Hepatocyte (in vitro differentiated cells): Measurements from ENCODE around the gene SHROOM2. TPM values are rescaled to one million over a fixed set of nuclear protein-coding genes. Genes with fewer than 3 reads are reported as not detected.
"Not testable (repeated sequence)": the region's sequence is repeated elsewhere in the genome, so short reads cannot be mapped to it uniquely, and the experiment has no call there.

Experiments used
- DNase-seq: peaks from one replicate; pipeline ENCODE4 v3.0.0-alpha.2; 2016; ENCODE audit warnings: low spot score
- H2AFZ ChIP-seq: fragments of 200-600 bp; sonication (generic); 2 replicates; pipeline ENCODE4 v1.6.0; 2016; ENCODE audit warnings: antibody characterized with exemption, mild to moderate bottlenecking
- H3K27ac ChIP-seq: fragments of 200-600 bp; sonication (generic); 2 replicates; pipeline ENCODE4 v1.5.1; 2016; ENCODE audit warnings: mild to moderate bottlenecking
- H3K27me3 ChIP-seq: fragments of 200-600 bp; sonication (generic); 2 replicates; pipeline ENCODE4 v1.6.1; 2016
- H3K36me3 ChIP-seq: fragments of 200-600 bp; sonication (generic); replicated peaks from 2 replicates; pipeline ENCODE4 v1.5.1; 2016; ENCODE audit warnings: low read depth; ENCODE audit not compliant: insufficient read depth
- H3K4me1 ChIP-seq: fragments of 200-600 bp; sonication (generic); 2 replicates; pipeline ENCODE4 v1.5.1; 2016; ENCODE audit warnings: mild to moderate bottlenecking, moderate library complexity; ENCODE audit not compliant: insufficient read depth
- H3K4me2 ChIP-seq: fragments of 200-600 bp; sonication (generic); 2 replicates; pipeline ENCODE4 v1.6.0; 2016
- H3K4me3 ChIP-seq: fragments of 200-600 bp; sonication (generic); 2 replicates; pipeline ENCODE4 v1.5.1; 2016; ENCODE audit warnings: mild to moderate bottlenecking
- H3K79me2 ChIP-seq: fragments of 200-600 bp; sonication (generic); 2 replicates; pipeline ENCODE4 v1.6.0; 2017; ENCODE audit warnings: mild to moderate bottlenecking
- H3K9me2 ChIP-seq: fragments of 200-600 bp; sonication (generic); replicated peaks from 2 replicates; pipeline ENCODE4 v1.6.0; 2017; ENCODE audit warnings: mild to moderate bottlenecking; ENCODE audit not compliant: insufficient read depth
- H3K9me3 ChIP-seq: fragments of 200-600 bp; sonication (generic); 2 replicates; pipeline ENCODE4 v1.5.1; 2016; ENCODE audit warnings: low read depth, mild to moderate bottlenecking
- H4K20me1 ChIP-seq: fragments of 200-600 bp; sonication (generic); 2 replicates; pipeline ENCODE4 v1.6.0; 2016; ENCODE audit warnings: mild to moderate bottlenecking; ENCODE audit not compliant: insufficient read depth, poor library complexity, severe bottlenecking
- EZH2 ChIP-seq: fragments of 200-600 bp; sonication (generic); IDR thresholded peaks from 2 replicates; pipeline ENCODE4 v1.6.1; 2016; ENCODE audit warnings: antibody characterized with exemption, mild to moderate bottlenecking, borderline replicate concordance
- EZH2phosphoT487 ChIP-seq: fragments of 200-600 bp; sonication (generic); IDR thresholded peaks from one replicate; pipeline ENCODE4 v1.6.1; 2018; ENCODE audit warnings: antibody characterized with exemption, mild to moderate bottlenecking, low read depth, moderate library complexity; ENCODE audit not compliant: unreplicated experiment, severe bottlenecking
- WGBS: methylation state at CpG from one replicate; pipeline ENCODE4 v1.1.6; 2016; ENCODE audit warnings: low lambda C conversion rate; ENCODE audit errors: missing lambda C conversion rate; 5-methylcytosine and 5-hydroxymethylcytosine counted together
- polyA plus RNA-seq: library from polyadenylated mRNA; unstranded; fragments of >200 nt; fragmentation: Nextera tagmentation; extraction: Ambion mirVana; gene quantifications from 2 replicates; pipeline ENCODE4 v1.2.1, GENCODE V29; 2016
- total RNA-seq: library from RNA; depleted of rRNA; stranded (reverse); fragments of >200 nt; gene quantifications from 2 replicates; pipeline ENCODE4 v1.2.3, GENCODE V29; 2014
- TF ChIP-seq, protein P1 (sequence below): fragments of 200-600 bp; sonication (generic); IDR thresholded peaks from 2 replicates; pipeline ENCODE4 v1.5.1; 2016; ENCODE audit warnings: antibody characterized with exemption, mild to moderate bottlenecking; ENCODE audit not compliant: poor library complexity

Gene SHROOM2
- total and polyA plus RNA-seq, 2 experiments from 2014 or later, result 6.9 to 8.5 TPM

DNA sequence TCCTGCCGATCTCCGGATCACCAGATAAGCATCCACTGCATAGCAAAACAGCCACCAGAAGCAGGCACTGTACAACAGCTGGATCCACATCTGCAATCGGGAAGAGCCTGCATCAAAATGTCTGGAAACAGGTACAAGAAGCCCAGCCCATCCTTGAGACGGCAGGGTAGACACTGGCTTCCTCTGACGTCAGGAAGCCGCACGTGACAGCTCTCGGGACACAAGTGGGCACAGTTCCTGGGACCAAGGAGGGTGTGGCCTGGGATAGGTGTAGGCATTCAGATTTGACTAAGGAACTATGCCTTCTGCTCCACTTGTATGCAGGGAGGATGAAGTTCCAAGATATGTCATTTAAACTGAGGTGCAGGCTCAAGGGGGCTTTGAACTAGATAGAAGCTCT is 26.9 kb upstream of the SHROOM2 start:
- no peak overlapping the region for H3K4me3 ChIP-seq
- H2AFZ ChIP-seq, result no peak overlapping the region
- H3K79me2 ChIP-seq, result no peaks in the 10 kb centered on the region
- no peaks in the 10 kb centered on the region for H3K27me3 ChIP-seq
- no peaks in the 10 kb centered on the region for H3K9me2 ChIP-seq
- no peak overlapping the region for H3K27ac ChIP-seq
- H3K36me3 ChIP-seq, result no peaks in the 10 kb centered on the region
- no peak for DNase-seq
- no peaks in the 10 kb centered on the region for H3K9me3 ChIP-seq
- WGBS, result 80% methylated on average over 8 of the region's 8 CpGs
- H3K4me2 ChIP-seq, result no peak overlapping the region
- no peak for TF ChIP-seq EZH2phosphoT487
- no peak for TF ChIP-seq EZH2
- TF ChIP-seq, protein P1, sequence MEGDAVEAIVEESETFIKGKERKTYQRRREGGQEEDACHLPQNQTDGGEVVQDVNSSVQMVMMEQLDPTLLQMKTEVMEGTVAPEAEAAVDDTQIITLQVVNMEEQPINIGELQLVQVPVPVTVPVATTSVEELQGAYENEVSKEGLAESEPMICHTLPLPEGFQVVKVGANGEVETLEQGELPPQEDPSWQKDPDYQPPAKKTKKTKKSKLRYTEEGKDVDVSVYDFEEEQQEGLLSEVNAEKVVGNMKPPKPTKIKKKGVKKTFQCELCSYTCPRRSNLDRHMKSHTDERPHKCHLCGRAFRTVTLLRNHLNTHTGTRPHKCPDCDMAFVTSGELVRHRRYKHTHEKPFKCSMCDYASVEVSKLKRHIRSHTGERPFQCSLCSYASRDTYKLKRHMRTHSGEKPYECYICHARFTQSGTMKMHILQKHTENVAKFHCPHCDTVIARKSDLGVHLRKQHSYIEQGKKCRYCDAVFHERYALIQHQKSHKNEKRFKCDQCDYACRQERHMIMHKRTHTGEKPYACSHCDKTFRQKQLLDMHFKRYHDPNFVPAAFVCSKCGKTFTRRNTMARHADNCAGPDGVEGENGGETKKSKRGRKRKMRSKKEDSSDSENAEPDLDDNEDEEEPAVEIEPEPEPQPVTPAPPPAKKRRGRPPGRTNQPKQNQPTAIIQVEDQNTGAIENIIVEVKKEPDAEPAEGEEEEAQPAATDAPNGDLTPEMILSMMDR, result no peak
- no peaks in the 10 kb centered on the region for H4K20me1 ChIP-seq
- H3K4me1 ChIP-seq, result no peaks in the 10 kb centered on the region

DNA sequence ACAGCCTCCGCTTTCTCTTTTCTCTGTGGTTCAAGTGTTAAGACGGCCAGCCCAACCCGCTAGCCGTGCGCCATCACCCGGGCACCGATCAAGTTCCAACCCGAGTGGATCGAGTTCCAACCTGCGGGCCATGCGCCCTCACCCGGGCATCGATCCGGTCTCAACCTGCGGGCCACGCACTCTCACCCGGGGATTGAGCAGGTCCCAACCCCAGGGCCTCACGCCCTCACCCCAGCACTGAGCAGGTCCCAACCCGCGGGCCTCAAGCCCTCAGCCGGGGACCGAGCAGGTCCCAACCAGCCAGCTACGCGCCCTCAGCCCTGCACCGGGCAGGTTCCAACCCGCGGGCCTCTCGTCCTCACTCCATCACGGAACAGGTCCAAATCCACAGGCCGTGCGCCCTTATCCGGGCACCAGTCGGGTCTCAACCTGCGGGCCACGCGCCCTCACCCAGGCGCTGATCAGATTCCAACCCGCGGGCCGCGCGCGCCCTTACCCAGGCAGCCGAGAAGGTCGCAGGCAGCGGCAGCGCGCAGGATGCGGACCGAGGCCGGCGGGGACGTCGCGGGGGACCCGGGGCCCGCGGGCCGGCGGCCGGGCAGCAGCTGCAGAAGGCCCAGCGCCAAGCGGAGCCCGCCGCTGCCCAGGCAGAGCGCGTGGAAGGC is 21.0 kb upstream of the SHROOM2 start:
- Histone ChIP-seq H3K4me3 (no peak overlapping the region), H3K36me3 (no peaks in the 10 kb centered on the region), H3K27ac (no peak overlapping the region), H3K27me3 (no peaks in the 10 kb centered on the region), H3K4me2 (peak overlapping the region; percentile 72), H3K79me2 (no peaks in the 10 kb centered on the region), H3K4me1 (no peaks in the 10 kb centered on the region), H3K9me2 (no peaks in the 10 kb centered on the region), H4K20me1 (no peaks in the 10 kb centered on the region), H3K9me3 (no peaks in the 10 kb centered on the region), H2AFZ (no peak overlapping the region)
- 41% methylated on average over 47 of the region's 67 CpGs for WGBS
- no peak for TF ChIP-seq EZH2phosphoT487
- no peak for DNase-seq

DNA sequence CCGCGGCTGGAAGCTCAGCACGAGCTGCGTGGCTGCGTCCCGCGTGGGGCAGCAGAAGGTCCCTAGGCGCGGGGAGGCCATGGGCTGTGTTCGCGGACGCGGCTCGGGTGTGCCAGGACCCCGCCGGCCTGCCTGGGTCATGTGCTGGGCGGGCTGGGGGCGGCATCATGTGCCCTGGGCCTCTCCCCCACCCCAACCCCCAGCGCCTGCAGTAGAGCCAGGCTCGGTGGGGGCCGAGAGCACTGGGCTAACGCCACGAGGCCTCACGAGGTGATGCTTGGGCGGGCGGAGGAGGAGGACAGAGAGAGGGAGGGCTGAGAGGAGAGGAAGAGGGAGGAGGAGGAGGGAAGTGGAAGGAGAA is 20.5 kb upstream of the SHROOM2 start, which contains the start of gene GPR143:
Gene GPR143, minus strand, starts transcription at position 111 of the 361 bp plus-strand sequence. Its CDS starts 30 bp downstream, at position 81.
- no peaks in the 10 kb centered on the region for H4K20me1 ChIP-seq
- no peaks in the 10 kb centered on the region for H3K9me3 ChIP-seq
- DNase-seq, result no peak
- no peaks in the 10 kb centered on the region for H3K79me2 ChIP-seq
- no peak within 1 kb of the TSS for H2AFZ ChIP-seq
- no peak within 1 kb of the TSS for H3K4me3 ChIP-seq
- WGBS, result 39% methylated on average over 7 of the region's 26 CpGs
- H3K4me1 ChIP-seq, result no peaks in the 10 kb centered on the region
- no peaks in the 10 kb centered on the region for H3K36me3 ChIP-seq
- no peaks in the 10 kb centered on the region for H3K27me3 ChIP-seq
- H3K9me2 ChIP-seq, result no peaks in the 10 kb centered on the region
- no peak within 1 kb of the TSS for H3K27ac ChIP-seq
- TF ChIP-seq EZH2 (no peak), EZH2phosphoT487 (no peak)
- TF ChIP-seq, protein P1, result no peak
- peak within 1 kb of the TSS; percentile 72 for H3K4me2 ChIP-seq

GRCh38 chrX:9767375-9767774 is 18.9 kb upstream of the SHROOM2 start:
- DNase-seq, result no peak
- no peaks in the 10 kb centered on the region for H3K79me2 ChIP-seq
- H3K9me3 ChIP-seq, result no peaks in the 10 kb centered on the region
- TF ChIP-seq EZH2phosphoT487, result no peak
- no peaks in the 10 kb centered on the region for H4K20me1 ChIP-seq
- no peaks in the 10 kb centered on the region for H3K4me1 ChIP-seq
- no peak overlapping the region for H3K4me3 ChIP-seq
- H3K36me3 ChIP-seq, result no peaks in the 10 kb centered on the region
- H3K27me3 ChIP-seq, result no peaks in the 10 kb centered on the region
- H3K4me2 ChIP-seq, result no peak overlapping the region
- 56% methylated on average over 6 of the region's 6 CpGs for WGBS
- H3K9me2 ChIP-seq, result no peaks in the 10 kb centered on the region
- no peak overlapping the region for H3K27ac ChIP-seq
- no peak overlapping the region for H2AFZ ChIP-seq

GRCh38 chrX:9768321-9768839 is 17.8 kb upstream of the SHROOM2 start:
- not testable (repeated sequence) for H3K27ac ChIP-seq, H3K9me3 ChIP-seq, H4K20me1 ChIP-seq, DNase-seq, H3K4me1 ChIP-seq, H3K9me2 ChIP-seq, H2AFZ ChIP-seq, H3K36me3 ChIP-seq, H3K4me2 ChIP-seq, H3K79me2 ChIP-seq, H3K4me3 ChIP-seq, H3K27me3 ChIP-seq
- 78% methylated on average over 5 of the region's 5 CpGs for WGBS
